TTC549 (cell line): Measurements from ENCODE around the gene FAHD2B.
"Not testable (repeated sequence)": the region's sequence is repeated elsewhere in the genome, so short reads cannot be mapped to it uniquely, and the experiment has no call there.

Experiments
- FAIRE-seq: peaks from 2 replicates; lab custom pipeline; 2012; peaks lifted over from hg19 to GRCh38; lab: Jason Lieb, UNC

Gene FAHD2B

DNA sequence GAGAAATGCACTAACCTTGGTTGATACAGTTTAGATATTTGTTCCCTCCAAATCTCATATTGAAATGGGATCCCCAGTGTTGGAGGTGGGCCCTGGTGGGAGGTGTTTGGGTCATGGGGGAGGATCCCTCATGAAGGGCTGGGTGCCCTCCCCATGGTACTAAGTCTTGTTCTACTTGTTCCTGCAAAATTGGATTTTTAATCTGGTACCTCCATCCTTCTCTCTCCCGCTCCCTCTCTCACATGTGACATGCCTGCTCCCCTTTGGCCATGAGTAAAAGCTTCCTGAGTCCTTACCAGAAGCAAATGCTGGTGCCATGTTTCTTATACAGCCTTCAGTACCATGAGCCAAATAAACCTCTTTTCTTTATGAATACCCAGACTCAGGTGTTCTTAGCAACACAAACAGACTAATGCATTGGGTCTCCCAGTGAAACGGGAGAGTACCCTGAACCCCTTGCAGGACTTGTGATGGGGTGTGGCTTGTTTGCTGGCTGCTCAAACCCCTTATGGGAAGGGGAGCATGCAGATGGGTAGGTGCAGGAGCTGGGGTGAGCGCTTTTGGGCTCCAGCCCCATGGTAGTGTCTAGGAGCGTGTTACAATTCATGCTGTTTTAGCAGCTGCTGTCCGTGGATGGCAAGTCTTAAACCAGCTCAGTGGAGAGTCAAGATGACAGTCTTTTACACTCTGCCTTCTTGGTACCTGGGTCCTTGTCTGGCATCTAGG, 27.2 kb downstream of the FAHD2B start:
- FAIRE-seq: no peak

DNA sequence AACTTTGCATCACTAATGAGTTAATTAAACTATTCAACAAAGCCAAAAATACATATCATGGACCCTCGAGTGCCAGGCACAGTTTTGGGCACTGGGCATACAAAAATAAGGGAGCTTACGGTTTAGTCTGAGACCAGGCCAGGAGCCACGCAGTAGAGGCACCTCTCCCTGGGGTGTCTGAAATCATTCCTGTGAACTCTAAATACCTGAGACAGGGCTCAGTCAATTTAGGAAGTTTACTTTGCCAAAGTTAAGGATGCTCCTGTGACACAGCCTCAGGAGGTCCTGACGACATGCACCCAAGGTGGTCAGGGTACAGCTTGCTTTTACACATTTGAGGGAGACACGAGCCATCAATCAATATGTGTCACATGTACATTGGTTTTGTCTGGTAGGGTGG, 28.7 kb downstream of the FAHD2B start:
- not testable (repeated sequence) for FAIRE-seq

DNA sequence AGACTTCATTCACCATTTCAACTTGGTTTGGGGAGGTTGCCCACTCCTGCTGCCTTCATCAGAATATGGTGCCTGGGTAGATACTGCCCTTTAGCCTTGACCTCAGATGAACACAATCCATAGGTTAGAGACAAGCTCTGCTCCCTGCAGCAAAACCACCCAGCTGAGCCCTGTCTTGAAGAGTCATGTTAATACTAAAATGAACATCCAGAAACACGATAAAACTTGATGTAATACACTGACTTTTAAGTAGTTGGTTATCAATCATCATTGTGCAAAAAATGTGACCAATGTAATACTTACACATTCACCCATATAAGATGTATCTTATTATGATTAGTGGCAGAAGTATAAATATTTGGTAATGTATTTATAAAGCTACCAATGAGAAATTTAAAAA, 32.7 kb downstream of the FAHD2B start:
- FAIRE-seq: not testable (repeated sequence)

DNA sequence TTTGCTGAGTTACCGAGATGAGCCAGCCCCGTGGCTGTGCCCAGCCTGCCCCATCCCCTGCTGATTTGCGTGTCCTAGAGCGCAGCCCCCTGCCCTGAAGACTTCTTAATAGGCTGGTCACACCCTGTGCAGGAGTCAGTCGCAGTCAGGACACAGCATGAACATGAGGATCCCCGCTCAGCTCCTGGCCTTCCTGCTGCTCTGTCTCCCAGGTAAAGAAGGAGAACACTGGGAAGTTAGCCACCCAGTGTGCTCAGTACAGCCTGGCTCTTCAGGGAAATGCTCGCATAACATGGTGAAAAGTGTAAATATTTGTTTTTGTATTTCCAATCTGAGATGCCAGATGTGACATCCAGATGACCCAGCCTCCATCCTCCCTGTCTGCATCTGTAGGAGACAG, 34.9 kb downstream of the FAHD2B start:
- FAIRE-seq: not testable (repeated sequence)

DNA sequence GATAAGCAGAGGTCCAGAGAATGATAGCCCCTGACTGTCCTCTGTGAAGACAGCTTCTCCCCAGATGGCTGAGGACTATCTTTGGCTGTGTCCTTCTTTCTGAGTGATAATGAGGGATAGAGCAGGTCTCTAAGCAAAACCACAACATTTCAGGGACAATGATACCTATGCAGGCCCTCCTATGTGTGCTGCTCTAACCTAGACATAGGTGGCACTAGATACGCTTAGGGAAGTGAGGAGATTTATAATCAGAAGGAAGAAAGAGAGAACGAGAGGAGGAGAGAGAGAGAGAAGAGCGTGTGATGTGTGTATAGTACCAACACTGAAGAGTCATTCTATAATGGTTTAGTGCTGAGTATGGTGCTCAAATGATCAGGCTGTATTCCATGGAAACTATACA, 38.5 kb downstream of the FAHD2B start:
- not testable (repeated sequence) for FAIRE-seq

DNA sequence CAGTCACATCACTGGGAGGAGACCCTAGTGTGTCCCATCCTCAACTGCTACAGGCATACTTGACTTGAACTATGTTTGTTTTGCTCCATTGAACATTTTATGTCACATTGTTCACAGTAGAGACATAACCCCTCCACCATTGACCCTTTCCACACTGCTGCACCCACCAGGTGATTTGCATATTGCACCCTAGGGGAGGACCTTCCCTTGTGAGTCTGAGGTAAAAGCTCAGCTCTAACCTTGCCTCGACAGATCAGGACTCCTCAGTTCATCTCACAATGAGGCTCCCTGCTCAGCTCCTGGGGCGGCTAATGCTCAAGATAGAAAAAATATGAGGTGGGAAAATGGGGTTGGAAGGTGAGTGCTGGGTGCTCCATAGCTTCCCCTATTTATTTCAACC, 44.6 kb downstream of the FAHD2B start:
- not testable (repeated sequence) for FAIRE-seq

DNA sequence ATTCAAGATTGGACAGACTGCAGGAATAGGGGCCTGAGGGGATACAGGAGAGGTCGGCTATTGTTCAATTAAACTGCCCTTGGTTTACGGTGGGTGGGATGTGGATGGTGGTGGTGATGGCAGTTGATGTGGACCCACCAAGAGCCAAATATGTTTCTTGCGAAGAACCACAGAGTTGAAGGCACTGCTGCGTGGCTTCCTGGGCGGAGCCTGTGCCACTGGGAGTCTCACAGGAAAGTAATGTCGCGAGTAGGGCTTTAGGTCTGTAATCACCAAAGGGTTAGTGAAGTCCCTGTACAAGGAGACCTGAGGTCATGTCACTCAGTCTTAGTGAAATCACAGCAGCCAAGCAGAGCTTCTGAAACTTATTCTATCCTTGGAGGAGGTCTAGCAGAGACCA, 46.2 kb downstream of the FAHD2B start:
- FAIRE-seq: not testable (repeated sequence)

DNA sequence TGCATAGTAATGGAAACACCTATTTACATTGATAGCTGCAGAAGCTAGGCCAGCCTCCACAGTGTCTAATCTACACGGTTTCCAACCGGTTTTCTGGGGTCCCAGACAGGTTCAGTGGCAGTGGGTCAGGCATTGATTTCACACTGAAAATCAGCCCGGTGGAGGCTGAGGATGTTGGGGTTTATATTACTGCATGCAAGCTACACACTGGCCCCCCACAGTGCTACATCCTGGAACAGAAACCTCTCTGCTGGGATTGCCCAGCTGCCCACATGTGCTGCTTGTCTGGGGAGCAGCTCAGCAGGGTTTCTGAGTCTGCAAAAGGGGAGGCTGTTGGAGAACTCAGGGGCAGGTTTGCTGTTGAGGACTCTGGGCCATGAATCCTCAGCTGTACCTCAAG, 48.0 kb downstream of the FAHD2B start:
- FAIRE-seq: not testable (repeated sequence)

DNA sequence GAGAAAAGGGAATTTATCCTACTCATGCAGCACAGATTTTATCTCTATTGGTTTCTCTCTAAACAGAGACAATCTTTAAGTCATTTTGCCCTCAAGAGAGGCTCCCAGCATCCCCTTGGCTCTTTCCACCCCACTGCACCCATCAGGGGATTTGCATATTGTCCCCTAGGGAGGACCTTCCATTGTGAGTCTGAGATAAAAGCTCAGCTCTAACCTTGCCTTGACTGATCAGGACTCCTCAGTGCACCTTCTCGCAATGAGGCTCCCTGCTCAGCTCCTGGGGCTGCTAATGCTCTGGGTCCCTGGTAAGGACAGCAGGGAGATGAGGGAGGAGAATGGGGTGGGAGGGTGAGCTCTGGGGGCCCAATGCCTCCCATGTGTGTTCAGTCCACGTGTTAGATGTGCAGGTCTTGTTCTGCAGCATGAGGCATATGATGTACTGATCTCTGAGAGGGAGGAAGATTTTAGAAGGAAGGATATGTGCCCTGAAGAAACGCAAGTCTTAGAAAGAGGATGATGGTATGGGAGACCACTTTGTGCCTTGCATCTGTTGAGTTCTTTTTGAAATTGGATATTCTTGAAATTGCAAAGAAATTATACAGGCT, 48.7 kb downstream of the FAHD2B start:
- not testable (repeated sequence) for FAIRE-seq
